VCaP (cell line): ENCODE measurements around the gene KIAA2012.

Experiments
- H3K27ac ChIP-seq: fragments of 450-650 bp; 2 replicates; pipeline ENCODE4 v1.5.1; 2017
- CTCF ChIP-seq: fragments of 450-650 bp; conservative IDR thresholded peaks from 2 replicates; pipeline ENCODE4 v1.5.1; 2017; ENCODE audit warnings: mild to moderate bottlenecking, moderate library complexity

Gene KIAA2012

GRCh38 chr2:202115479-202115971, 42.5 kb downstream of the KIAA2012 start:
- H3K27ac ChIP-seq: no peak overlapping the region
- TF ChIP-seq CTCF: no peak

GRCh38 chr2:202116691-202117090, 43.6 kb downstream of the KIAA2012 start:
- no peak overlapping the region for H3K27ac ChIP-seq
- TF ChIP-seq CTCF: no peak

- TF ChIP-seq CTCF: no peak
- no peak overlapping the region for H3K27ac ChIP-seq
Measured at GRCh38 chr2:202118168-202118567, 45.1 kb downstream of the KIAA2012 start.

- TF ChIP-seq CTCF: no peak
- no peak overlapping the region for H3K27ac ChIP-seq
Measured at GRCh38 chr2:202120828-202121227, 47.8 kb downstream of the KIAA2012 start.

GRCh38 chr2:202121532-202122162, 48.6 kb downstream of the KIAA2012 start:
- H3K27ac ChIP-seq: no peak overlapping the region
- TF ChIP-seq CTCF: no peak

GRCh38 chr2:202122163-202122540, 49.1 kb downstream of the KIAA2012 start:
- H3K27ac ChIP-seq: no peak overlapping the region
- no peak for TF ChIP-seq CTCF

GRCh38 chr2:202122980-202123720, 50.1 kb downstream of the KIAA2012 start:
- no peak overlapping the region for H3K27ac ChIP-seq
- TF ChIP-seq CTCF: no peak
